HL-60 (cell line): ENCODE results near the gene HSBP1.

ENCODE experiments used
- TF ChIP-seq, protein P1 (sequence below): IDR thresholded peaks from one replicate; pipeline ENCODE4 v1.5.1; 2011; ENCODE audit warnings: low read length, control low read depth, inconsistent platforms; ENCODE audit not compliant: insufficient read depth
- TF ChIP-seq, protein P2 (sequence below): IDR thresholded peaks from 2 replicates; pipeline ENCODE4 v1.6.1; 2012; ENCODE audit warnings: low read depth; ENCODE audit not compliant: insufficient replicate concordance

DNA sequence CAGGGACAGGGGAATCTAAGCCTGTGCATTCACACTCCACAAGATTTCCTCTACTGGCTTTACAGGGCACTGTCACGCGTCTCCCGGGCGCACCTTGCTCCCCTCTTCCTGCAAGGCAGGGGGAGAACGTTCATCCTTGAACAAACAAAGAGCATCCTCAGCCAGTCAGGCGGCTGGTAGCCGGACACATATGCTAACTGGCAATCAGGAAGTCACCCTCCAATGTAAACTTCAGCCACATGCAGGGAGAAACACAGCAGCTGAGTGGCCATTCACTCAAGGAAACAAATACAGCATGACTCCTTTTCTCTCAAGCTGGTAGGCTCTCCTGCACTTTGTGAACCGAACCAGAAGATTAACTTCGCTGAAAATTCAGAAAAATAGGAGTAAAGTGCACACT, 10.8 kb upstream of the HSBP1 start:
- TF ChIP-seq, protein P1, sequence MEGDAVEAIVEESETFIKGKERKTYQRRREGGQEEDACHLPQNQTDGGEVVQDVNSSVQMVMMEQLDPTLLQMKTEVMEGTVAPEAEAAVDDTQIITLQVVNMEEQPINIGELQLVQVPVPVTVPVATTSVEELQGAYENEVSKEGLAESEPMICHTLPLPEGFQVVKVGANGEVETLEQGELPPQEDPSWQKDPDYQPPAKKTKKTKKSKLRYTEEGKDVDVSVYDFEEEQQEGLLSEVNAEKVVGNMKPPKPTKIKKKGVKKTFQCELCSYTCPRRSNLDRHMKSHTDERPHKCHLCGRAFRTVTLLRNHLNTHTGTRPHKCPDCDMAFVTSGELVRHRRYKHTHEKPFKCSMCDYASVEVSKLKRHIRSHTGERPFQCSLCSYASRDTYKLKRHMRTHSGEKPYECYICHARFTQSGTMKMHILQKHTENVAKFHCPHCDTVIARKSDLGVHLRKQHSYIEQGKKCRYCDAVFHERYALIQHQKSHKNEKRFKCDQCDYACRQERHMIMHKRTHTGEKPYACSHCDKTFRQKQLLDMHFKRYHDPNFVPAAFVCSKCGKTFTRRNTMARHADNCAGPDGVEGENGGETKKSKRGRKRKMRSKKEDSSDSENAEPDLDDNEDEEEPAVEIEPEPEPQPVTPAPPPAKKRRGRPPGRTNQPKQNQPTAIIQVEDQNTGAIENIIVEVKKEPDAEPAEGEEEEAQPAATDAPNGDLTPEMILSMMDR = no peak
- TF ChIP-seq, protein P2, sequence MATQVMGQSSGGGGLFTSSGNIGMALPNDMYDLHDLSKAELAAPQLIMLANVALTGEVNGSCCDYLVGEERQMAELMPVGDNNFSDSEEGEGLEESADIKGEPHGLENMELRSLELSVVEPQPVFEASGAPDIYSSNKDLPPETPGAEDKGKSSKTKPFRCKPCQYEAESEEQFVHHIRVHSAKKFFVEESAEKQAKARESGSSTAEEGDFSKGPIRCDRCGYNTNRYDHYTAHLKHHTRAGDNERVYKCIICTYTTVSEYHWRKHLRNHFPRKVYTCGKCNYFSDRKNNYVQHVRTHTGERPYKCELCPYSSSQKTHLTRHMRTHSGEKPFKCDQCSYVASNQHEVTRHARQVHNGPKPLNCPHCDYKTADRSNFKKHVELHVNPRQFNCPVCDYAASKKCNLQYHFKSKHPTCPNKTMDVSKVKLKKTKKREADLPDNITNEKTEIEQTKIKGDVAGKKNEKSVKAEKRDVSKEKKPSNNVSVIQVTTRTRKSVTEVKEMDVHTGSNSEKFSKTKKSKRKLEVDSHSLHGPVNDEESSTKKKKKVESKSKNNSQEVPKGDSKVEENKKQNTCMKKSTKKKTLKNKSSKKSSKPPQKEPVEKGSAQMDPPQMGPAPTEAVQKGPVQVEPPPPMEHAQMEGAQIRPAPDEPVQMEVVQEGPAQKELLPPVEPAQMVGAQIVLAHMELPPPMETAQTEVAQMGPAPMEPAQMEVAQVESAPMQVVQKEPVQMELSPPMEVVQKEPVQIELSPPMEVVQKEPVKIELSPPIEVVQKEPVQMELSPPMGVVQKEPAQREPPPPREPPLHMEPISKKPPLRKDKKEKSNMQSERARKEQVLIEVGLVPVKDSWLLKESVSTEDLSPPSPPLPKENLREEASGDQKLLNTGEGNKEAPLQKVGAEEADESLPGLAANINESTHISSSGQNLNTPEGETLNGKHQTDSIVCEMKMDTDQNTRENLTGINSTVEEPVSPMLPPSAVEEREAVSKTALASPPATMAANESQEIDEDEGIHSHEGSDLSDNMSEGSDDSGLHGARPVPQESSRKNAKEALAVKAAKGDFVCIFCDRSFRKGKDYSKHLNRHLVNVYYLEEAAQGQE = no peak
